Fibroblast of skin of left biceps (primary cell): Measurements from ENCODE around the gene CLIP2.
"Not testable (repeated sequence)": the region's sequence is repeated elsewhere in the genome, so short reads cannot be mapped to it uniquely, and the experiment has no call there.

Experiments used
- DNase-seq, 2 experiments: peaks; one replicate each; pipeline ENCODE4 v3.0.0-alpha.2; 2013; ENCODE audit warnings: low read depth in 2 of 2

Gene CLIP2

GRCh38 chr7:74403521-74404387, 114.5 kb downstream of the CLIP2 start:
- no peak for DNase-seq

DNA sequence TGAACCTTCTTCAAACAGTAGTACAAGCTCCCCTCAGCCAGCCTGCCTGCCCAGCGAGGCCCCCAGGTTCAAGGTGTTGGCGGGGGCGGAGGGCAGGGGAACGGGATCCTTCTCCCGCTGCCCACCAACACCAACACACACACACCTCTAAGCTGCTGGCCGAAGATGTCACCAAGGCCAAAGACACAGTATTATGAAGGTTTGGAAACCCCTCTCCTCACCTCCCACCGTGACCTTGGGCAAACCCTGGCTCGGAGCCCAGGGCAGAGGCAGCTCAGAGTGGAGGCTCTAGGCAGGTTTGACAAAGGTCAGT, 115.1 kb downstream of the CLIP2 start:
- no peak for DNase-seq

GRCh38 chr7:74404741-74405140, 115.5 kb downstream of the CLIP2 start:
- no peak for DNase-seq

DNA sequence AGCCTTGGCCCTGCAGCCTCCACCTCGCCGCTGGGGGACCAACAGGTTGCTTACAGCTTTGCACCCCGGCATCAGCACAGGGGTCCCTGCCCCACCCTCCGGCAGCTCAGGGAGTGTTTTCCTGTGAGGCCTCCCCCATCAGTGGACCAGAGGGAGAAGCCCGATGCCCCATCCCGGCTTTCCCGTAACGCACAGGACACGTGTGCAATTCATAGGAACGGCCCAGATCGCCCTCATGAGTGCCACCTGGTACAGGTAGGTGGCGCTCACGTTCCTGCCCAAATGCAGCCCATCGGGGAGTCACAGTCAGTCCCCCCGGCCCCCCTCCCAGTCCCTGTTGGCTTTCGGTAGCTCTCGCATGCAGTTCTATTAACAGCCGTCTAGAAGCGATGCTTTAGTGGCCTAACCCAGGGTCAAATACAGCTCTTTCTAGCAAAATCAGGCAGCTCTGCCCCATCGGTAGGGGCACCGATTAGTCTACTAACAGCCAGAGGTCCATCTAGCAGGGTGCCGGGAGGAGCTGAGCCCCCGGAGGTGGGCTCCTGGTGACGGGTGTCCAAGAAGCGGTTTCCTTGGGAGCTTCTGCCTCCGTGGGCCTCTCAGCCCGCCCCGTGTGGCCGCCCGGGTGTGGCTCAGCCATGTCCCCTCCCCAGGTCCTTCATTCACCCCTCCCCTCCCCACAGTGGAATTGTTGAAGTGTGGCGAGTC, 116.1 kb downstream of the CLIP2 start:
- no peak for DNase-seq

DNA sequence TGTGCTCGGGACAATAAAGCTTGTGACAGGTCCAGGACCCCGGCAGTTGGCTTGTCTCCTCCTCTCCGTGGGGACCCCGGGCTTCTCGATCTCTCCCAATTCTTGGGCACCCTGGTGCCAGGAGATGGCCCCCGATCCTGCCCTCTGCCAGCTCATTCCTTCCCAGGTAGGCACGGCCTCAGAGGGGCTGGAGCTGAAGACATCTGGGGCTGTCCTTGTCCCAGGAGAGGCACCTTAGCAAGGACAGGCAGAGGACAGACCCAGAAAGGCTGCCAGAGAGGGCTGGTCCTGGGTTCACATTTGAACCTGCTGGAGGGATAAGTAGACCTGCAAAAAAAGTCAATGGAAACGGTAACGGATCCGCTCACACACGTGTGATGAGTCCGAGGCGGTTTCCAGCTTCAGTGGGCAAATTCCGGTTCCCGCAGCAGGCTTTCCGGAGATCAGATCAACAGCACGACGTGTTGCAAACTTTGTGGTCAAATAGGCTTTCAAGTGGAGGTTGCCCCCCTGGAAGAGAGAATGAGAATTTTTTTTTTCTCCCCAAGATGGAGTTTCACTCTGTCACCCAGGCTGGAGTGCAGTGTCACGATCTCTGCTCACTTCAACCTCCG, 116.8 kb downstream of the CLIP2 start:
- no peak for DNase-seq

DNA sequence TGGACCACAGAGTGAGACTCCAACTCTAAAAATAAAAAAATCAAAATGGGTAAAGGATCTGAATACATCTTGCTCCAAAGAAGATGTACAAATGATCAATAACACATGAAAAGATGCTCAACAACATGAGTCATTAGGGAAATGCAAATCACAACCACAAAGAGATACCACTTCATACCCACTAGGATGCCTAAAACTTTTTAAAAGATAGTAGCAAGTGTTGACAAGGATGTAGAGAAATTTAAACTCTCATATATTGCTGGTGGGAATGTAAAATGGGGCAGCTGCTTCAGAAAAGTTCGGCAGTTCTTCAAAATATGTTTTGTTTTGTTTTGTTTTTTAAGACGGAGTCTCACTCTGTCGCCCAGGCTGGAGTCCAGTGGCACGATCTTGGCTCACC, 118.8 kb downstream of the CLIP2 start:
- DNase-seq = no peak

- no peak for DNase-seq
Observed at GRCh38 chr7:74409571-74409970, 120.4 kb downstream of the CLIP2 start.

- no peak for DNase-seq
Observed at GRCh38 chr7:74410772-74411171, 121.6 kb downstream of the CLIP2 start.

DNA sequence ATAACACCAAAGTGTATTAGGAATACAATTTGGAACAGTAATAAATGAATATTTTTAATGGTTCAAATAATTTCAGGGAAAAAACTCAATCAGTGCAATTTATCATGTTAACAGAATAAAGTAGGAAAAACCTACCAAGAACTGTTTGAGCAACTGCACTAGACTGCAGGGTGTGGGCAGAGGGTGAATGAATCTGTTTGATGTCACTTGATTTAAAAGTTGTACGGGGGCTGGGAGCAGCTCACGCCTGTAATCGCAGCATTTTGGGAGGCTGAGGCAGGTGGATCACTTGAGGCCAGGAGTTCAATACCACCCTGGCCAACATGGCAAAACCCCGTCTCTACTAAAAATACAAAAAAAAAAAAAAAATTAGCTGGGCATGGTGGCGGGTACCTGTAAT, 122.4 kb downstream of the CLIP2 start:
- not testable (repeated sequence) for DNase-seq

DNA sequence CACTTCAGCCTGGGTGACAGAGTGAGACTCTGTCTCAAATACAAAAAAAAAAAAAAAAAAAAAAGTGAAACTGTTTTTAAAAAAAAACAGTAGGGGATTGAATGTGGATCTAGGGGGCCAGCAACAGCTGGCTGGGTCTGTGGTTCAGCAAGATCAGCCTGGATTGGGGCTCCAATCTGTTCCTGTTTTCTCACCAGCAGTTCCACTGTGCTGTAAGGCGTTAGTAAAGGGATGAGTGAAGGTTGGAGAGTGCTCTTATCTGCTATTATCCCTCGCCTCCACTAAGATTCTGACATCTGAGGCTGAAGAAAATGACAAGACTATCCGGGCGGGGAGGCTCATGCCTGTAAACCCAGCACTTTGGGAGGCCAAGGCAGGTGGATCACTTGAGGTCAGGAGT, 122.8 kb downstream of the CLIP2 start:
- DNase-seq = no peak

DNA sequence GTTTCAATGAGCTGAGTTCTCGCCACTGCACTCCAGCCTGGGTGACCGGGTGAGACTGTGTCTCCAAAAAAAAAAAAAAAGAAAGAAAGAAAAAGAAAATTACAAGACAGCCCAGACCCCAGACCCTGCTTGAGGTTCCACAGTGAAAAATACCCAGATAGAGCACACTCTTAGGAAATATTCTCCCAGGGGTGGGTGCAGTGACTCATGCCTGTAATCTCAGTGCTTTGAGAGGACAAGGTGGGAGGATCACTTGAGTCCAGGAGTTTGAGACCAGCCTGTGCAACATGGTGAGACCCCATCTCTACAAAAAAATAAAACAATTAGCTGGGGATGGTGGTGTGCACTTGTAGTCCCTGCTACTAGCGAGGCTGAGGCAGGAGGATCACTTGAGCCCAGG, 123.4 kb downstream of the CLIP2 start:
- no peak for DNase-seq

GRCh38 chr7:74414595-74415333, 125.6 kb downstream of the CLIP2 start:
- not testable (repeated sequence) for DNase-seq

DNA sequence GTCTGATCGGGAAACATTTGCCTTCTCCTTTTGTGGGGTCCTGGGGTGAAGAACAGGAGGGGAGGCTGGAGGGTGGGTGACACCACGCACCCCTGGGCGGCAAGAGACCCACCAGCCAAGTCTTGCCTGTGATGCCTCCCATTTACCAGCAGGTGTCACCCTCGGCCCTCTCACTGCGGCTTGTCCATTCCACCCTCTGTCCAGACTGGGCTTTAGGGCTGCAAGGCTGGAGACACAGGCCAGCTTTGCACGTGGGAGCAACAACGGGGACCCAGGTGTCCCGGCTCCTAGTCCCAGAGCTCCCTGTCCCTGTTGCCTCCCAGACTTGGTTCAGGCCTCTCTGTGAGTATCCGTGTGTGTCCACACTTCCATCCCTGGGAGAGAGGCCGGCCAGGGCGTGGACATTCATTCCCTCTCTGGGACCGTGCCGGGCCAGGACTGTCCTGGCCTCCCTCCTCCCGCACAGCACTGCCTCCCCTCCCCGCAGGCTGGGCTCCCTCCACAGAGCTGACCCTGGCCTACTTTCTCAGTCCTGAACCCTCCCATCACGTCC, 128.3 kb downstream of the CLIP2 start:
- no peak for DNase-seq

- no peak for DNase-seq
Observed at GRCh38 chr7:74418076-74418475, 128.9 kb downstream of the CLIP2 start.

DNA sequence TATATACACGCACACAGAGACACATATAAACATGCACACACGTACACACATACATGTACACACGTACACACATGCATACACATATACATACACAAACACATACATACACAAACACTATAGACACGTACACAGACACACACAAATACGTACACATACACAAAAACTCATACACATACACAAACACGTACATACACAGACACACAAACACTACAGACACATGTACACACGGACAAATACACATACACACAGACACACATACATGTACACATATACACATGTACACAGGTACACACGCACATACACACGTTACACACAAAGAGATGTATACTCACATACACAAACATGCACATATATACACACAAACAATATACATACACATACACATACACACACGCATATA, 129.3 kb downstream of the CLIP2 start:
- DNase-seq = no peak

DNA sequence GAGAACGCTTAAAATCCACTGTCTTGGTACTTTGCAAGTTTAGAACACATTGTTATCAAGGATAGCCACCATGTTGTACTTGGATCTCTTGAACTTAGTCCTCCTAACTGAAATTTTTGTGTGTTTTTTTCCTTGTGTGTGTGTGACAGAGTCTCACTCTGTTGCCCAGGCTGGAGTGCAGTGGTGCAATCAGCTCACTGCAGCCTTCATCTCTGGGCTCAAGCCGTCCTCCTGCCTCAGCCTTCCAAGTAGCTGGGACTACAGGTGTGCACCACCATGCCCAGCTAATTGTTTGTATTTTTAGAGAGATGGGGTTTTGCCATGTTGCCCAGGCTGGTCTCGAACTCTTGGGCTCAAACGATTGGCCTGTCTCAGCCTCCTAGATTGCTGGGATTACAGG, 130.0 kb downstream of the CLIP2 start:
- DNase-seq = not testable (repeated sequence)

DNA sequence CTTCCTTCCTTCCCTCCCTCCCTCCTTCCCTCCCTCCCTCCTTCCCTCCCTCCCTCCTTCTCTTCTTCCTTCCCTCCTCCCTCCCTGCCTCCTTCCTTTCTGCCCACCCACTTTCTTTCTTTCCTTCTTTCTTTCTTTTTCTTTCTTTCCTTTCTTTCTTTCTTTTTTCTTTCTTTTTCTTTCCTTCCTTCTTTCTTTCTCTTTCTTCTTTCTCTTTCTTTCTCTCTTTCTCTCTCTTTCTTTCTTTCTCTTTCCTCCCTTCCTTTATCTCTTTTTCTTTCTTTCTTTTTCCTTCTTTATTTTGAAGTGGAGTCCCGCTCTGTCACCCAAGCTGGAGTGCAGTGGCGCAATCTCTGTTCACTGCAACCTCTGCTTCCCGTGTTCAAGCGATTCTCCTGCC, 130.8 kb downstream of the CLIP2 start:
- no peak for DNase-seq

GRCh38 chr7:74424291-74424880, 135.2 kb downstream of the CLIP2 start:
- no peak for DNase-seq

GRCh38 chr7:74428023-74428422, 138.8 kb downstream of the CLIP2 start:
- no peak for DNase-seq

GRCh38 chr7:74429153-74429747, 140.0 kb downstream of the CLIP2 start:
- peak; percentile 50 to 57 for DNase-seq

DNA sequence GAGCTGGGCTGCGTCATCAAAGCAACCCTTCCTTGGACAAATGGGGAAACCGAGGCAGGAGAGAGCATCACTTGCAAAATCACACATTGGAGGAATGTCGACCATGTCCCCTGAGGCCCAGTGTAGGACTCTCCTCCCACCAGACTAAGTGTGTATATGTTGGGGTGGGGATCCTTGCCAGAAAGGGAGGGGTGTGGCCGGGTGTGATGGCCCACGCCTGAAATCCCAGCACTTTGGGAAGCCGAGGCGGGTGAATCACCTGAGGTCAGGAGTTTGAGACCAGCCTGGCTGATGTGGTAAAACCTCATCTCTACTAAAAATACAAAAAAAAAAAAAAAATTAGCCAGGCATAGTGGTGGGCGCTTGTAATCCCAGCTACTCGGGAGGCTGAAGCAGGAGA, 141.2 kb downstream of the CLIP2 start:
- not testable (repeated sequence) for DNase-seq
